GM10266 (cell line): ENCODE data around the gene AGBL4.
"Not testable (repeated sequence)": the region's sequence is repeated elsewhere in the genome, so short reads cannot be mapped to it uniquely, and the experiment has no call there.

Experiments used
- DNase-seq: peaks from one replicate; pipeline ENCODE4 v3.0.0; 2012; ENCODE audit errors: extremely low spot score
- CTCF ChIP-seq: IDR thresholded peaks from 2 replicates; pipeline ENCODE4 v1.5.1; 2012; ENCODE audit warnings: mild to moderate bottlenecking, low read depth; ENCODE audit not compliant: control insufficient read depth, insufficient read depth; ENCODE audit errors: missing control alignments

Gene AGBL4

GRCh38 chr1:49293016-49293415 is 730.7 kb downstream of the AGBL4 start:
- DNase-seq: no peak
- TF ChIP-seq CTCF: no peak

- not testable (repeated sequence) for DNase-seq
These were observed 766.3 kb downstream of the AGBL4 start for GRCh38 chr1:49257211-49258049.

- no peak for TF ChIP-seq CTCF
- no peak for DNase-seq
These were observed 770.8 kb downstream of the AGBL4 start for GRCh38 chr1:49252917-49253316.

- DNase-seq: no peak
- no peak for TF ChIP-seq CTCF
These were observed 772.6 kb downstream of the AGBL4 start for GRCh38 chr1:49251019-49251784.

- TF ChIP-seq CTCF: no peak
- no peak for DNase-seq
These were observed 783.0 kb downstream of the AGBL4 start for GRCh38 chr1:49240709-49241221.

GRCh38 chr1:49234988-49235387 is 788.8 kb downstream of the AGBL4 start:
- no peak for DNase-seq
- TF ChIP-seq CTCF: no peak

- no peak for DNase-seq
- no peak for TF ChIP-seq CTCF
These were observed 794.2 kb downstream of the AGBL4 start for GRCh38 chr1:49229555-49229954.
